IMR-90 (cell line): ENCODE results near the gene AZI2.

Experiments
- BHLHE40 ChIP-seq: fragments of 150-350 bp; IDR thresholded peaks from 2 replicates; pipeline ENCODE4 v1.6.1; 2016; ENCODE audit warnings: mild to moderate bottlenecking, low read depth, low read length
- CEBPB ChIP-seq: IDR thresholded peaks from 2 replicates; pipeline ENCODE4 v1.6.1; 2012; ENCODE audit warnings: low read depth, low read length, improper control_type of control experiment
- CHD1 ChIP-seq: IDR thresholded peaks from 2 replicates; pipeline ENCODE4 v1.6.1; 2012; ENCODE audit warnings: low read depth, low read length, improper control_type of control experiment
- FOS ChIP-seq: fragments of 150-350 bp; IDR thresholded peaks from 2 replicates; pipeline ENCODE4 v1.6.1; 2016; ENCODE audit warnings: low read depth, low read length
- MAFK ChIP-seq: IDR thresholded peaks from 2 replicates; pipeline ENCODE4 v1.6.1; 2012; ENCODE audit warnings: low read depth, low read length, improper control_type of control experiment
- MAZ ChIP-seq: IDR thresholded peaks from 2 replicates; pipeline ENCODE4 v1.6.1; 2012; ENCODE audit warnings: low read depth, mild to moderate bottlenecking, low read length, improper control_type of control experiment, moderate library complexity, borderline replicate concordance
- MXI1 ChIP-seq: IDR thresholded peaks from 2 replicates; pipeline ENCODE4 v1.6.1; 2012; ENCODE audit warnings: low read depth, mild to moderate bottlenecking, low read length, moderate library complexity, borderline replicate concordance
- POLR2A ChIP-seq: IDR thresholded peaks from 2 replicates; pipeline ENCODE4 v1.6.1; 2012; ENCODE audit warnings: mild to moderate bottlenecking, low read depth, low read length
- RAD21 ChIP-seq: IDR thresholded peaks from 2 replicates; pipeline ENCODE4 v1.6.1; 2012; ENCODE audit warnings: low read length, improper control_type of control experiment
- RCOR1 ChIP-seq: IDR thresholded peaks from 2 replicates; pipeline ENCODE4 v1.6.1; 2012; ENCODE audit warnings: mild to moderate bottlenecking, low read length, improper control_type of control experiment; ENCODE audit not compliant: insufficient replicate concordance
- RFX5 ChIP-seq: IDR thresholded peaks from 2 replicates; pipeline ENCODE4 v1.8.0; 2012; ENCODE audit warnings: low read depth, mild to moderate bottlenecking, low read length, moderate library complexity
- TF ChIP-seq, protein P1 (sequence below): conservative IDR thresholded peaks from 2 replicates; pipeline ENCODE4 v1.5.1; 2012; ENCODE audit warnings: mild to moderate bottlenecking, low read depth, low read length, improper control_type of control experiment
- TF ChIP-seq, protein P2 (sequence below): fragments of 150-350 bp; IDR thresholded peaks from 2 replicates; pipeline ENCODE4 v1.6.1; 2017; ENCODE audit warnings: mild to moderate bottlenecking, antibody characterized with exemption, low read length, low read depth
- TF ChIP-seq, protein P3 (sequence below): fragments of 150-350 bp; IDR thresholded peaks from 2 replicates; pipeline ENCODE4 v1.6.1; 2016; ENCODE audit warnings: low read depth, mild to moderate bottlenecking, low read length, moderate library complexity, borderline replicate concordance

DNA sequence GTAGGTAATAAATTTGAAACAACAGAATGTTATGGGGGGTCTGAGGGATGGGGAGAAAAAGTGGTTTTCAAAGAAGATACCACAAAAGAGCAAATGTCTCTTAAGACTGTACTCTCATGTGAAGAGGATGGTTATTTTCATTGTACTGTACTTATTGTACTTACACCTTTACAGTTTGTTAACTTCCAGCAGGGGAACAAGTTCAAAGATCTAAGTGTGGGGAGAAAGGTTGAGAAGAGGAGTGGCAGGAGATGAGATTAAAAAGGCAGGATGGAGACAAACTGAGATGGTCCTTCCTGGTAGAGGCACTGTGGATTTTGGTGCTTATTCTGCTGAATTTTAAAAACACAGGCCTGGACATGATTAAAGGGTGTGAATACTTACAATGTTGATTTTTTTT lies 5.5 kb downstream of the AZI2 start:
- TF ChIP-seq, protein P1, sequence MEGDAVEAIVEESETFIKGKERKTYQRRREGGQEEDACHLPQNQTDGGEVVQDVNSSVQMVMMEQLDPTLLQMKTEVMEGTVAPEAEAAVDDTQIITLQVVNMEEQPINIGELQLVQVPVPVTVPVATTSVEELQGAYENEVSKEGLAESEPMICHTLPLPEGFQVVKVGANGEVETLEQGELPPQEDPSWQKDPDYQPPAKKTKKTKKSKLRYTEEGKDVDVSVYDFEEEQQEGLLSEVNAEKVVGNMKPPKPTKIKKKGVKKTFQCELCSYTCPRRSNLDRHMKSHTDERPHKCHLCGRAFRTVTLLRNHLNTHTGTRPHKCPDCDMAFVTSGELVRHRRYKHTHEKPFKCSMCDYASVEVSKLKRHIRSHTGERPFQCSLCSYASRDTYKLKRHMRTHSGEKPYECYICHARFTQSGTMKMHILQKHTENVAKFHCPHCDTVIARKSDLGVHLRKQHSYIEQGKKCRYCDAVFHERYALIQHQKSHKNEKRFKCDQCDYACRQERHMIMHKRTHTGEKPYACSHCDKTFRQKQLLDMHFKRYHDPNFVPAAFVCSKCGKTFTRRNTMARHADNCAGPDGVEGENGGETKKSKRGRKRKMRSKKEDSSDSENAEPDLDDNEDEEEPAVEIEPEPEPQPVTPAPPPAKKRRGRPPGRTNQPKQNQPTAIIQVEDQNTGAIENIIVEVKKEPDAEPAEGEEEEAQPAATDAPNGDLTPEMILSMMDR = no peak
- TF ChIP-seq POLR2A = no peak
- TF ChIP-seq, protein P2, sequence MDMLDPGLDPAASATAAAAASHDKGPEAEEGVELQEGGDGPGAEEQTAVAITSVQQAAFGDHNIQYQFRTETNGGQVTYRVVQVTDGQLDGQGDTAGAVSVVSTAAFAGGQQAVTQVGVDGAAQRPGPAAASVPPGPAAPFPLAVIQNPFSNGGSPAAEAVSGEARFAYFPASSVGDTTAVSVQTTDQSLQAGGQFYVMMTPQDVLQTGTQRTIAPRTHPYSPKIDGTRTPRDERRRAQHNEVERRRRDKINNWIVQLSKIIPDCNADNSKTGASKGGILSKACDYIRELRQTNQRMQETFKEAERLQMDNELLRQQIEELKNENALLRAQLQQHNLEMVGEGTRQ = no peak
- TF ChIP-seq RAD21 = no peak
- no peak for TF ChIP-seq CEBPB
- TF ChIP-seq MAFK = no peak
- TF ChIP-seq CHD1 = no peak
- TF ChIP-seq MAZ = no peak
- TF ChIP-seq, protein P3, sequence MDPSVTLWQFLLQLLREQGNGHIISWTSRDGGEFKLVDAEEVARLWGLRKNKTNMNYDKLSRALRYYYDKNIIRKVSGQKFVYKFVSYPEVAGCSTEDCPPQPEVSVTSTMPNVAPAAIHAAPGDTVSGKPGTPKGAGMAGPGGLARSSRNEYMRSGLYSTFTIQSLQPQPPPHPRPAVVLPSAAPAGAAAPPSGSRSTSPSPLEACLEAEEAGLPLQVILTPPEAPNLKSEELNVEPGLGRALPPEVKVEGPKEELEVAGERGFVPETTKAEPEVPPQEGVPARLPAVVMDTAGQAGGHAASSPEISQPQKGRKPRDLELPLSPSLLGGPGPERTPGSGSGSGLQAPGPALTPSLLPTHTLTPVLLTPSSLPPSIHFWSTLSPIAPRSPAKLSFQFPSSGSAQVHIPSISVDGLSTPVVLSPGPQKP = no peak
- TF ChIP-seq BHLHE40 = no peak
- TF ChIP-seq RFX5 = no peak
- no peak for TF ChIP-seq MXI1
- TF ChIP-seq FOS = no peak
- no peak for TF ChIP-seq RCOR1
